ENCODE data around the gene STAT2.

Gene STAT2

DNA sequence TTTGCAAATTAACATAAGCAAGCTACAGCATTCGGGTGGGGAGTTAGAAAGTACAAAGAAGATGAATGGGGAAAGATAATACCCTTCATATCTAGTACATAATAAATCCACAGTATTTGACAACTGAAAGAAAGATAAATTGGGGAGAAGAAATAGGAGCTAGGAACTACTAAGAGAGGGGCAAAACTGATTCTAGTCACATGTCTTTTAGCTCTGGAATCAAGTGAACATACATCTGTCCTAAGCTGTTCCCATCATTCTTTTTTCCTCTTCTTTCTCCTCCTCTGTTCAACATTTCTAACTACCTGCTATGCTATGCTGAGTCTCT, 18.0 kb upstream of the STAT2 start:
- no peak overlapping the region for H3K4me3 ChIP-seq
- peaks cover 19% of the 10 kb centered on the region for H3K4me1 ChIP-seq
- no peaks in the 10 kb centered on the region for H3K27me3 ChIP-seq (ENCODE audit: low read depth)
- no peaks in the 10 kb centered on the region for H3K36me3 ChIP-seq (replicated peaks)
- H3K9me3 ChIP-seq: 0 out of 2 replicates have a peak, but pooled peaks cover 3% of the 10 kb centered on the region
- in situ Hi-C loops (cut with MboI; ENCODE audit: low sequenced_read_pairs): no loop called here
- no peak for DNase-seq (ENCODE audit: low spot score in 2 of 2)

DNA sequence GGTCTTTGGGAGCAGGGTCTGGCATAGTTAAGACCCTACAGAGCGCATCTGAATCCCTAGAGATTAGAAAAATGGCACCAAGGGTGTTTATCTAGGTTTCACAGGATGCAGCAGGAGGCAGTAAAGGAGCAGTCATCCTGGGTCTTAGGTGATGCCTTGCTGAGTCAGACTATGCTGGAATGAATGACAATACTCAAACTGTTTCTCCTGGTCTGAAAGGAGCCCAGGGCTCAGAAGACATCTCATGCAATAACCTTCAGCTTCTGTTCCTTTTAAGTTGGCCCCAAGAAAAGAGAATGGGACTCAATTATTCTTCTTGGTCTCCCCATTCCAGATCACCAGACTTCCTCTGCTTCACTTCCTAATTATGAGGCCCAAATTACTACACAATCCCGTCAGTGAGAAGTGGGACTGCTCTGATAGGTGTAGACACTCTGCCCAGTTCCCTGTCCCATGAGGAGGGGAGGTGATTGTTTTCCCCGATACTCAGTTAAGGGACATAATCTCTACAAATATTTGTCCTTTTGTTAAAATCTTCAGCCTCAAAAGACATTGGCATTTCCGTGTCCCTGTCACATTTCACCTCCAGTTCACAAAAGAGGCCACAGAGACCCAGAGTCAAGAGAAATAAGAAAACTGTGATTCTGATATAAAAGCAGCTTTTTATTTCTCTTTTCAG, 17.5 kb upstream of the STAT2 start:
- Histone ChIP-seq H3K4me3 (no peak overlapping the region), H3K9me3 (0 out of 2 replicates have a peak, but pooled peaks cover 3% of the 10 kb centered on the region), H3K4me1 (peaks cover 19% of the 10 kb centered on the region), H3K36me3 (replicated peaks) (no peaks in the 10 kb centered on the region), H3K27me3 (ENCODE audit: low read depth) (no peaks in the 10 kb centered on the region)
- in situ Hi-C loops (cut with MboI; ENCODE audit: low sequenced_read_pairs): no loop called here
- DNase-seq (ENCODE audit: low spot score in 2 of 2): peak; percentile 75 to 96

DNA sequence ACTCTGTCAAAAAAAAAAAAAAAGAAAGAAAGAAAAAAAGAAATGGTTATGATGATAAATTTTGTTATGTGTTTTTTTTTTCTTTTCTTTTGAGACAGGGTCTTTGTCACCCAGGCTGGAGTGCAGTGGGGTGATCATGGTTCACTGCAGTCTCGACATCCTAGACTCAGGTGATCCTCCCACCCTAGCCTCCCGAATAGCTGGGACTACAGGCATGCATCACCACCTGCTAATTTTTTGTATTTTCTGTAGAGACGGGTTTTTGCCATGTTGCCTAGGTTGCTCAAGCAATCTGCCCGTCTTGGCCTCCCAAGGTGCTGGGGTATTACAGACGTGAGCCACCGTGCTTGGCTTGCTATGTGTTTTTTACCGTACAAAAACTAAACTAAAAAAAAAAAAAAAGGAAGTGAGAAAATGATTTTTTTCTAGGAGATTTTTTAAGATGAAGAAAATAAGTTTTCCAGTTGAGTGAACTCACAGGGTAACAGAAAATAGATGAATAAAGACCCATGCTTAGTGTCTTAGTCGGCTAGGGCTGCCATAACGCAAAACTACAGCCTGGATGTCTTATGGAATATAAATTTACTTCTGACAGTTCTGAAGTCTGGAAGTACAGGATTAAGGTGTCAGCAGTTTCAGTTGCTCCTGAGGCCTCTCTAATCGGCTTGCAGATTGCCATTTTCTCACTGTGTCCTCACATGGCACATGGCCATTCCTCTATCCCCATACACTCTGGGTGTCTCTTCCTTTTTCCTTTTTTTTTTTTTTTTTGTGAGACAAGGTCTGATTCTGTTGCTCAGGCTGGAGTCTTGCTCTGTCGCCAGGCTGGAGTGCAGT, 15.9 kb upstream of the STAT2 start:
- H3K4me3 ChIP-seq: no peak overlapping the region
- in situ Hi-C loops (cut with MboI; ENCODE audit: low sequenced_read_pairs): no loop called here

DNA sequence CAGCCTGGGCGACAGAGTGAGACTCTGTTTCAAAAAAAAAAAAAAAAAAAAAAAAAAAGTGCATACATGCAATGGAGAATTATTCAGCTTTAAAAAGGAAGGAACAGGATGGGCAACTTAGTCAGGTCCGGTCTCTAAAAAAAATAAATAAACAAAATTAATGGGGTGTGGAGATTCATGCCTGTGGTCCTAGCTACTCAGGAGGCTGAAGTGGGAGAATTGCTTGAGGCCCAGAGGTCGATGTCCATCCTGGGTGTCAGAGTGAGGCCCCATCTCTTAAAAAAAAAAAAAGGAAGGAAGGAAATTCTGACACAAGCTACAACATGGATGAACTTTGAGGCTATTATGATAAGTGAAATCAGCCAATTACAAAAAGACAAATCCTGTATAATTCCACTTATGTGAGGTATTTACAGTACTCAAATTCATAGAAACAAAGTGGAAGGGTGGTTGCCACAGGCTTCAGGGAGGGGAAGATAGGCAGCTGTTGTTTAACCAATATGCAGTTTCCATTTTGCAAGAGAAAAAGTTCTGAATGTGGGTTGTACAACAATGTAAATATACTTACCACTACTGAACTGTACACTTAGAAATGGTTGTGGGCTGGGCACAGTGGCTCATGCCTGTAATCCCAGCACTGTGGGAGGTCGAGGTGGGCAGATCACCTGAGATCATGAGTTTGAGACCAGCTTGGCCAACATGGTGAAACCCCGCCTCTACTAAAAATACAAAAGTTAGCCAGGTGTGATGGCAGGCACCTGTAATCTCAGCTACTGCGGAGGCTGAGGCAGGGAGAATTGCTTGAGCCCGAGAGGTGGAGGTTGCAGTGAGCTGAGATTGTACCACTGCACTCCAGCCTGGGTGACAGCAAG, 15.1 kb upstream of the STAT2 start:
- no peak for DNase-seq (ENCODE audit: low spot score in 2 of 2)
- H3K27me3 ChIP-seq (ENCODE audit: low read depth): no peaks in the 10 kb centered on the region
- no peak overlapping the region for H3K4me3 ChIP-seq
- H3K36me3 ChIP-seq (replicated peaks): no peaks in the 10 kb centered on the region
- H3K9me3 ChIP-seq: 0 out of 2 replicates have a peak, but pooled peaks cover 3% of the 10 kb centered on the region
- in situ Hi-C loops (cut with MboI; ENCODE audit: low sequenced_read_pairs): no loop called here
- H3K4me1 ChIP-seq: peaks cover 21% of the 10 kb centered on the region

More for the DNA sequence above, 15.9 kb upstream of the STAT2 start:
- Histone ChIP-seq H3K36me3 (replicated peaks) (no peaks in the 10 kb centered on the region), H3K9me3 (0 out of 2 replicates have a peak, but pooled peaks cover 3% of the 10 kb centered on the region), H3K4me1 (peaks cover 19% of the 10 kb centered on the region), H3K27me3 (ENCODE audit: low read depth) (no peaks in the 10 kb centered on the region)
- no peak for DNase-seq (ENCODE audit: low spot score in 2 of 2)

DNA sequence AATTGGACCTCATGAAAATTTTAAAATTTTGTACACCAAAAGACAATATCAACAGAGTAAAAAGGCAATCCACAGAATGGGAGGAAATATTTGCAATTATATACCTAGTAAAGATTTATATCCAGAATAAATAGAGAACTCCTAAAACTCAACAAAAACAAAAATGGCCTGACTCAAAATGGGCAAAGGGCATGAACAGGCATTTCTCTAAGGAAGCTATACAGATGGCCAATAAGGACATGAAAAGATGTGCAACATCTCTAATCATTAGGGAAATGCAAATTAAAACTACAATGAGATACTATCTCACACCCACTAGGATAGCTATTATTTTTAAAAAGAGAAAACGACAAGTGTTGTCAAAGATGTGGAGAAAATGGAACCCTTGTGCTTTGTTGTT, 13.6 kb upstream of the STAT2 start:
- Histone ChIP-seq H3K36me3 (replicated peaks) (no peaks in the 10 kb centered on the region), H3K4me3 (no peak overlapping the region), H3K27me3 (ENCODE audit: low read depth) (no peaks in the 10 kb centered on the region), H3K4me1 (peaks cover 21% of the 10 kb centered on the region), H3K9me3 (0 out of 2 replicates have a peak, but pooled peaks cover 3% of the 10 kb centered on the region)
- in situ Hi-C loops (cut with MboI; ENCODE audit: low sequenced_read_pairs): no loop called here
- DNase-seq (ENCODE audit: low spot score in 2 of 2): no peak

DNA sequence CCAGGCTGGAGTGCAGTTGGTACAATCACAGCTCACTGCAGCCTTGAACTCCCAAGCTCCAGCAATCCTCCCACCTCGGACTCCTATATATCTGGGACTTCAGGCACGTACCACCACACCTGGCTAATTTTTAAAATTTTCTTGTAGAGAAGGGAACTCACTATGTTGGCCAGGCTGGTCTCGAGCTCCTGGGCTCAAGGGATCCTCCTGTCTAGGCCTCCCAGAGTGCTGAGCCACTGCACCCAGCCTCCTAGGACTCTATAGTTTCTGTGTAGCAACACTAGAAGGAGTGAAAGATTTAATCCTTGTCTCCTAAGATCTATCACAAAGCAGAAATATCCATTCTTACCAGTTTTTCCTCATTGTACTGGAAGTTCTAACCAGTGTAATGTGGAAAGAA, 7.0 kb upstream of the STAT2 start:
- Histone ChIP-seq H3K36me3 (replicated peaks) (no peaks in the 10 kb centered on the region), H3K4me1 (0 out of 2 replicates have a peak, but pooled peaks cover 2% of the 10 kb centered on the region), H3K27me3 (ENCODE audit: low read depth) (no peaks in the 10 kb centered on the region), H3K4me3 (no peak overlapping the region), H3K9me3 (no peaks in the 10 kb centered on the region)
- in situ Hi-C loops (cut with MboI; ENCODE audit: low sequenced_read_pairs): no loop called here
- DNase-seq (ENCODE audit: low spot score in 2 of 2): no peak

DNA sequence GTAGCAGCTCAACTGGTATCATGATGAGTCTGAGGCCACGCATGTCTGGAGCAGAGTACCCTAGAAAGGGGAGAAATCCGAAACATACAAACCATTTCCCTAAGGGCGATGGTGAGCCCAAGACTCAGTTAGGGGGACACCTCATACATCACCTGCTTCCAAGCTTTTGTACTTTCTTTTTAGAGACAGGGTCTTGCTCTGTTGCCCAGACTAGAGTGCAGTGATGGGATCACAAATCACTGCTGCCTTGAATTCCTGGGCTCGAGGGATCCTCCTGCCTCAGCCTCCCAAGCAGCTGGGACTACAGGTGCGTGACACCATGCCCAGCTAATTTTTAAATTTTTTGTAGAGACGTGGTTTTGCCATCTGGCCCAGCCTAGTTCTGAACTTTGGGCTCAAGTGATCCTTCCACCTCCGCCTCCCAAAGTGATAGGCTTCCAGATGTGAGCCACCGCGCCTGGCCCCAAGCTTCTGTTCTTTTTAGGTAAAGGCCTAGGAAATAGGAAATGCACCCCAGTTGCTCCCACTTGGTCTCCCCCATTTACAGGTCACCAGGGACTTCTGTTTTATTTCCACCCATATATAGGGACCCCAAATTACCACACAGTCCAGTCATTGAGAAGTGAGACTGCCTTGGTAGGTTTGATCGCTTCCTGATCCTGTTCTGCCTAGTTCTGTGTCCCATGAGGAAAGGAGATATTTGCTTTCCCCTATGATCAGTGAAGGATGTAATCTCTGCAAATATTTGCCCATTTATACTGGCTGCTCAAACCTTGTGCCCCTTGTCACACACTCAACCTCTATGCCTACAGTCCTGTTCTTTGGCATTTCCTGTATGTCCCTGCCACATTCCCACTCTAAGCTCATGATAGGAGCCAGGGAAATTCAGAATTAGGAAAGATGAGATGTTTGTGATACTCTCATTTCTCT, 2.5 kb upstream of the STAT2 start, which contains the start of gene APOF:
Gene APOF (minus strand): TSS at position 728 of the 930 bp plus-strand sequence. CDS start 112 bp downstream, at position 616.
- Histone ChIP-seq H3K27me3 (ENCODE audit: low read depth) (no peaks in the 10 kb centered on the region), H3K4me3 (no peak within 1 kb of the TSS), H3K4me1 (peaks cover 5% of the 10 kb centered on the region; the same call in 1 of the 2 replicates), H3K36me3 (replicated peaks) (no peaks in the 10 kb centered on the region), H3K9me3 (no peaks in the 10 kb centered on the region)
- in situ Hi-C loops (cut with MboI; ENCODE audit: low sequenced_read_pairs): no loop called here
- DNase-seq (ENCODE audit: low spot score in 2 of 2): no peak

DNA sequence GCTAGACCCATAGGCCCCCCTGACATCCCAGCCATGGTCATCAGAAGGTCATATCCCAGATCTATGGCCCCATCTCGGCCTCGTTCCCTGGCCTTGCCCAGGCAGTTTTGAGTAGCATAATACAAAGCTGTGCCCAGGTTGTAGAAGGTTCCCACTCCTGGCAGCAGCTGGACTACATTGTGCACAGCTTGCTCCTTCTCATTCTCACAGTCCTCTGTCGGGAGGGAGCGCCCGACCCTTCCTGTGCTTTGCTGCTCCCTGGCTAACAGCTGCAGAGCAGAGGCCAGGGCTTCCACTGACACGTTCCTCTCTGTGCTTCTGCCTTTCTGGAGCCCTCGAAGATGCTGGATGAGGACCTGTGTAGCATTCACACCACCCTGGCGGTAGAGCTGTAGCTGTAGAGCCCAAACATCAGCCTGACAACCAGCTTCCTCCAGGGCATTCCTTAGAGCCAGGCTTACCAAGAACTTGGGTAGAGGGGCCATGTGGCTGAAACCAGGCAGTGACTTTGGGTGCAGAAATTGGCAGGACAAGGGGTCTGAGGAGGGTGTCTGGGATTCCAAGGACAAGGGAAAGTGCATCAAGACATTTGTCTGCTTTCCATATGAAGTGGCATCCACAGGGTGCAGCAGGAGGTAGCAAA, 1.7 kb upstream of the STAT2 start:
- Histone ChIP-seq H3K27me3 (ENCODE audit: low read depth) (no peaks in the 10 kb centered on the region), H3K4me3 (no peak overlapping the region), H3K4me1 (peaks cover 5% of the 10 kb centered on the region; the same call in 1 of the 2 replicates), H3K36me3 (replicated peaks) (no peaks in the 10 kb centered on the region), H3K9me3 (no peaks in the 10 kb centered on the region)
- DNase-seq (ENCODE audit: low spot score in 2 of 2): no peak
- in situ Hi-C loops (cut with MboI; ENCODE audit: low sequenced_read_pairs): no loop called here

DNA sequence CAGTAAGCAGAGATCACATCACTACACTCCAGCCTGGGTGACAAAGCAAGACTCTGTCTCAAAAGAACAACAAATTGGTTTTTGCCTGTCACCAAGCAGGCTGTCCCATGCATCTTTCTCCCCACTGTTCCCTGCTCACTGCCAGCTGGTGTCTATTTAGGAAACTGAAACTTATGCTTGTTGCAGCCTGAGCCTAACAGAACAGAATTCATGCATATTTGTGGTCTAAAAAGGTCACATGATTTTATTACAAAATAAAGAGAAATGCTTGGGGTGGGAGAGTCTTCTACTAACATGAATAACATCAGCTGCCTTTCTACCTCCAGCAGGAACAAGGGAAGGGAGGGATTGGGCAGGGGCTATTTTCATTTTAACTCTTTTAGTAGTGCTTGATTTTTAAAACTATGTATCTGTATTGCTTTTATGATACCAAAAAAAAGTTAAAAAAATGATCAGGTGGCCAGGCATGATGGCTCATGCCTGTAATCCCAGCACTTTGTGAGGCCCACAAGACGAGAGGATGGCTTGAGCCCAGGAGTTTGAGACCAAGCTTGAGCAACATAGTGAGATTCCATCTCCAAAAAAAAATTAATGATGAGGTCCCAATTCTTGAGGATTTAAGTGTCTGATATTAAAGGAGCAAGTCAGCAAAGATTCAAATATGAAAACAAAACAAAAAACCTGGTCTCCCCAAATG, 923 bp downstream of the STAT2 start:
- Histone ChIP-seq H3K27me3 (ENCODE audit: low read depth) (no peaks in the 10 kb centered on the region), H3K9me3 (no peaks in the 10 kb centered on the region), H3K36me3 (replicated peaks) (peaks cover 17% of the 10 kb centered on the region), H3K4me3 (peak overlapping the region; percentile 61), H3K4me1 (peaks cover 5% of the 10 kb centered on the region; the same call in 1 of the 2 replicates)
- peak in 1 of 2 experiments; percentile 30 for DNase-seq (ENCODE audit: low spot score in 2 of 2)
- in situ Hi-C loops (cut with MboI; ENCODE audit: low sequenced_read_pairs): no loop called here

DNA sequence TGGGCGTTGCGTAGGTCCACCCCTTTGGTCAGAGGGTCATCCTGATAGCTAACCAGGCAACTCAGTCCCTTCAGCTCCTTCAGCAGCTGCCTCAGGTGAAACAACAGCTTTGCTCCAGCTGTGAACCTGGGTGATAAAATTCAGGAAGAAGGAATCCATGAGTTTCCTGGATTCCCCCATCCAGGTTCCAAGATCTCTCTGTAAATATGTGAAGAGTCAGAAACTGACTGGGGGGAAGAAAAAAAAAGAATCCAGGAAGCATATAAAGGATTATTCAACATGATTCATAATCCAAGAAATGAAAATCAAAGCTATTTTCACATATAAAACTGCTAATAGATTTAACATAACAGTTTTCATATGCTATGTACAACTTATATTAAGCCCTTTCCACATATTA, 8.6 kb downstream of the STAT2 start:
- no peaks in the 10 kb centered on the region for H3K27me3 ChIP-seq (ENCODE audit: low read depth)
- no peak for DNase-seq (ENCODE audit: low spot score in 2 of 2)
- in situ Hi-C loops (cut with MboI; ENCODE audit: low sequenced_read_pairs): no loop called here
- H3K36me3 ChIP-seq (replicated peaks): peaks cover 59% of the 10 kb centered on the region
- H3K4me1 ChIP-seq: no peaks in the 10 kb centered on the region
- H3K9me3 ChIP-seq: no peaks in the 10 kb centered on the region
- no peak overlapping the region for H3K4me3 ChIP-seq

DNA sequence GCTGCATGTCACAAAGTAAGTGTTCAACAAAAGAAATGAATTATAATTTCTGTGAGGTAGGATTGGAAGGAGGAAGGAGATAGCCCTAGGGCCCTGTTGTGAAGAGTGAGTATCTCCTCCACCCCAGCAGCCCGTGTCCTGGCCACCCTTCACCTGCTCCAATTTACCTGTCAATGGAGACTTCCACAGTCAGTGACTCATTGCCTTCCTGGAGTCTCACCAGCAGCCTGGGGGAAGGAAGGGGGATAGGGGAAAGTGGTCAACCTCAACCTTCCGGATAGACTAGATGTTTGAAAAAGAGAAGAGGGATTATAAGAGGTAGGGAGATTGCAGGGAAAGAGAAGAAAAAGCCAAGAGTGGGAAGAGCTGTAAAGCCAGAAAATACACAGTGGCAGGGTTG, 9.2 kb downstream of the STAT2 start:
- in situ Hi-C loops (cut with MboI; ENCODE audit: low sequenced_read_pairs): no loop called here
- DNase-seq (ENCODE audit: low spot score in 2 of 2): no peak
- H3K9me3 ChIP-seq: no peaks in the 10 kb centered on the region
- H3K36me3 ChIP-seq (replicated peaks): peaks cover 62% of the 10 kb centered on the region
- H3K27me3 ChIP-seq (ENCODE audit: low read depth): no peaks in the 10 kb centered on the region
- H3K4me1 ChIP-seq: no peaks in the 10 kb centered on the region
- no peak overlapping the region for H3K4me3 ChIP-seq

DNA sequence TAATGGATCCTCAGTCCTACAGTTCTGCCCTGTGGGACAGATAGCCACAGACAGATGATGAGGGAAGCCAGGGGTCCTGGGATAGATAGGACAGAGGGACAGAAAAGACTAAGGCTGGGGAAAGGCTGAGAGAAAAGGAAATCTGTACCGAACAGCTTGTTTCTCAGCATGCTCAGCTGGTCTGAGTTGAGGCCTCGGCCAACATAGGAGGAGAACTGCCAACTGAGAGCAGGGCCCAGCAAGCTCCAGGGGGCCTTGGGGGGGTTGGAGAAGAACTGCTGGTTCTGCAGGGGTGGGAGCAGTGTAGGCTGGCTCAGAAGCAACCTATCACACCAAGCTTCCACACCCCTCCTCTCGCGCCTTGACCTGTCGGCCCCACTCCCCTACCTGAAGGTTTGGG, 11.1 kb downstream of the STAT2 start:
- in situ Hi-C loops (cut with MboI; ENCODE audit: low sequenced_read_pairs): no loop called here
- no peak for DNase-seq (ENCODE audit: low spot score in 2 of 2)
- no peaks in the 10 kb centered on the region for H3K27me3 ChIP-seq (ENCODE audit: low read depth)
- no peak overlapping the region for H3K4me3 ChIP-seq
- H3K4me1 ChIP-seq: no peaks in the 10 kb centered on the region
- no peaks in the 10 kb centered on the region for H3K9me3 ChIP-seq
- peaks cover 54% of the 10 kb centered on the region for H3K36me3 ChIP-seq (replicated peaks)
